ENCODE measurements around the gene CCDC169.

DNA sequence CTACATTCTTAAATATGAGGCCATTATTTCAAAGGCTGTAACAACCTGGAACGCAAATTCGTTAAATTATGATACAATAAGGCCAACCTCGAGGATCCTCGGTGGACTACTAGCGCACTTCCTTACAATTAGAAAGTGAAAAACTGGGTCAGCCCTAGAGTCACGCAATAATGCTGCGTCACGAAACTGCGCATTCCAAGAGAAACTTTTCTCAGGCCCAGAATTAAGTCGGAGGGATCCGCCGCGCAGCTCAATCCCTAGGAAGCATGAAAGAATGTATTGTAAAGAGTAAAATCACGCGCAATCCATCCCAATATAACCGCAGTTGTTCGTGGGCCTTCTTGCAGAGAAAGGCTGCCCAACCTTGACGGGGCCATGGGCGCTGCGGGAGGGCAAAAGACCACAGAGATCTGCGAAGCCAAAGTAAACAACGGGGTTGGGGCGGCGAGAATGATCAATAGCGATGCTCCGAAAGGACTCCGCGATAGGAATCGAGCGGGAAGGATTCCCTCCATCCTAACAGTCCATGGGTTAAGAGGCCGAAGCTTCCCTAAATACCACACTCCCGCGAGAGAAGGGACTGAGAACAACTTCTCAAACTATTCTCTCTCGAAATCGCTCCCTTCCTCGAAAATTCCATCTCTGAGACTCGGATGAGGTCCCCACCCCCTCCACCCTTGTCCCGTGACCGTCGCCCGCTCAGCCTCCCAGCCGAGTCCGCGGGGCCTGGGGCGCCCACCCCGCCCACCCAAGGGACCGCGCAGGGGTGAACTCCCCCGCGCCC, 48.0 kb upstream of the CCDC169 start:
- TF ChIP-seq POLR2A (IDR thresholded peaks at IDR 0.05; ENCODE audit: low read depth, low read length) (peak; percentile 65), EZH2 (IDR thresholded peaks at IDR 0.05; ENCODE audit: borderline replicate concordance, low read depth, low read length, severe bottlenecking) (no peak), GATA2 (IDR thresholded peaks at IDR 0.05; ENCODE audit: insufficient read depth, insufficient read length, low read depth, low read length) (no peak), POLR2AphosphoS5 (IDR thresholded peaks at IDR 0.05; ENCODE audit: insufficient read depth, low read depth, low read length) (peak; percentile 26), JUN (IDR thresholded peaks at IDR 0.05; ENCODE audit: borderline replicate concordance, insufficient read depth, insufficient read length, low read depth) (no peak), MYC (IDR thresholded peaks at IDR 0.05; ENCODE audit: low read depth, low read length) (no peak)
- TF ChIP-seq, protein P1, sequence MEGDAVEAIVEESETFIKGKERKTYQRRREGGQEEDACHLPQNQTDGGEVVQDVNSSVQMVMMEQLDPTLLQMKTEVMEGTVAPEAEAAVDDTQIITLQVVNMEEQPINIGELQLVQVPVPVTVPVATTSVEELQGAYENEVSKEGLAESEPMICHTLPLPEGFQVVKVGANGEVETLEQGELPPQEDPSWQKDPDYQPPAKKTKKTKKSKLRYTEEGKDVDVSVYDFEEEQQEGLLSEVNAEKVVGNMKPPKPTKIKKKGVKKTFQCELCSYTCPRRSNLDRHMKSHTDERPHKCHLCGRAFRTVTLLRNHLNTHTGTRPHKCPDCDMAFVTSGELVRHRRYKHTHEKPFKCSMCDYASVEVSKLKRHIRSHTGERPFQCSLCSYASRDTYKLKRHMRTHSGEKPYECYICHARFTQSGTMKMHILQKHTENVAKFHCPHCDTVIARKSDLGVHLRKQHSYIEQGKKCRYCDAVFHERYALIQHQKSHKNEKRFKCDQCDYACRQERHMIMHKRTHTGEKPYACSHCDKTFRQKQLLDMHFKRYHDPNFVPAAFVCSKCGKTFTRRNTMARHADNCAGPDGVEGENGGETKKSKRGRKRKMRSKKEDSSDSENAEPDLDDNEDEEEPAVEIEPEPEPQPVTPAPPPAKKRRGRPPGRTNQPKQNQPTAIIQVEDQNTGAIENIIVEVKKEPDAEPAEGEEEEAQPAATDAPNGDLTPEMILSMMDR (IDR thresholded peaks at IDR 0.05; ENCODE audit: extremely low read depth in 1 of 2, insufficient read depth in 1 of 2, low read depth in 1 of 2, low read length in 2 of 2) = no peak
- TF ChIP-seq, protein P2, sequence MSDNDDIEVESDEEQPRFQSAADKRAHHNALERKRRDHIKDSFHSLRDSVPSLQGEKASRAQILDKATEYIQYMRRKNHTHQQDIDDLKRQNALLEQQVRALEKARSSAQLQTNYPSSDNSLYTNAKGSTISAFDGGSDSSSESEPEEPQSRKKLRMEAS (IDR thresholded peaks at IDR 0.05; ENCODE audit: insufficient read depth, insufficient read length) = no peak
